ENCODE measurements around the gene FURIN. TPM values are rescaled to one million over a fixed set of nuclear protein-coding genes. Genes with fewer than 3 reads are reported as not detected.

Gene FURIN
- total and polyA plus RNA-seq, 2 experiments from 2014 or later, result 67.9 to 98.9 TPM

DNA sequence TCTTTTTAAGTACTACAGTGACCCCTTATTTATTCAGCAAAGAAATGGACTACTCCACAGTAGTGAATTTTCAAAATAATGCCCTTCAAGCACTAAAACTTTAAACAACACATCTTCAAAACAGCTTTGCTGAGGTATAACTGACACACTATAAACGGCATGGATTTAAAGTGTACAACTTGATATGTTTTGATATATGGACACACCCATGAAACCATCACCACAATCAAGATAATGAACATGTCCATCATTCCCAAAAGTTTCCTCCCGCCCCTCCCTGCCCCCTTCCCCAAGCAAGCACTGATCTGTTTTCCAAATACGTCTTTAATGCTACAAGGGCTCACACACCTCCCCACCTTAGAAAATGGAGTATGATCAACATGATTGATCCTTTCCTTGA is 1.6 kb upstream of the FURIN start:
- no peak overlapping the region for H3K4me3 ChIP-seq
- peaks cover 11% of the 10 kb centered on the region for H3K79me2 ChIP-seq
- no peaks in the 10 kb centered on the region for H3K27me3 ChIP-seq
- no peaks in the 10 kb centered on the region for H4K20me1 ChIP-seq (ENCODE audit: insufficient read depth, poor library complexity, severe bottlenecking)
- no peaks in the 10 kb centered on the region for H3K9me3 ChIP-seq (ENCODE audit: low read depth)
- no peak overlapping the region for H3K27ac ChIP-seq
- no peak overlapping the region for H3K4me2 ChIP-seq
- DNase-seq (ENCODE audit: low spot score), result no peak
- H3K4me1 ChIP-seq (ENCODE audit: insufficient read depth), result peaks cover 34% of the 10 kb centered on the region
- H3K9me2 ChIP-seq (replicated peaks; ENCODE audit: insufficient read depth), result no peaks in the 10 kb centered on the region
- TF ChIP-seq, protein P1, sequence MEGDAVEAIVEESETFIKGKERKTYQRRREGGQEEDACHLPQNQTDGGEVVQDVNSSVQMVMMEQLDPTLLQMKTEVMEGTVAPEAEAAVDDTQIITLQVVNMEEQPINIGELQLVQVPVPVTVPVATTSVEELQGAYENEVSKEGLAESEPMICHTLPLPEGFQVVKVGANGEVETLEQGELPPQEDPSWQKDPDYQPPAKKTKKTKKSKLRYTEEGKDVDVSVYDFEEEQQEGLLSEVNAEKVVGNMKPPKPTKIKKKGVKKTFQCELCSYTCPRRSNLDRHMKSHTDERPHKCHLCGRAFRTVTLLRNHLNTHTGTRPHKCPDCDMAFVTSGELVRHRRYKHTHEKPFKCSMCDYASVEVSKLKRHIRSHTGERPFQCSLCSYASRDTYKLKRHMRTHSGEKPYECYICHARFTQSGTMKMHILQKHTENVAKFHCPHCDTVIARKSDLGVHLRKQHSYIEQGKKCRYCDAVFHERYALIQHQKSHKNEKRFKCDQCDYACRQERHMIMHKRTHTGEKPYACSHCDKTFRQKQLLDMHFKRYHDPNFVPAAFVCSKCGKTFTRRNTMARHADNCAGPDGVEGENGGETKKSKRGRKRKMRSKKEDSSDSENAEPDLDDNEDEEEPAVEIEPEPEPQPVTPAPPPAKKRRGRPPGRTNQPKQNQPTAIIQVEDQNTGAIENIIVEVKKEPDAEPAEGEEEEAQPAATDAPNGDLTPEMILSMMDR (IDR thresholded peaks at IDR 0.05; ENCODE audit: poor library complexity), result no peak
- TF ChIP-seq EZH2 (IDR thresholded peaks at IDR 0.05; ENCODE audit: borderline replicate concordance), result no peak
- no peak for TF ChIP-seq EZH2phosphoT487 (IDR thresholded peaks at IDR 0.05; ENCODE audit: low read depth, severe bottlenecking, unreplicated experiment)
- no peaks in the 10 kb centered on the region for H3K36me3 ChIP-seq (replicated peaks; ENCODE audit: insufficient read depth, low read depth)
- 78% methylated on average over 3 of the region's 3 CpGs for WGBS (ENCODE audit: low lambda C conversion rate, missing lambda C conversion rate)
- H2AFZ ChIP-seq, result no peak overlapping the region

DNA sequence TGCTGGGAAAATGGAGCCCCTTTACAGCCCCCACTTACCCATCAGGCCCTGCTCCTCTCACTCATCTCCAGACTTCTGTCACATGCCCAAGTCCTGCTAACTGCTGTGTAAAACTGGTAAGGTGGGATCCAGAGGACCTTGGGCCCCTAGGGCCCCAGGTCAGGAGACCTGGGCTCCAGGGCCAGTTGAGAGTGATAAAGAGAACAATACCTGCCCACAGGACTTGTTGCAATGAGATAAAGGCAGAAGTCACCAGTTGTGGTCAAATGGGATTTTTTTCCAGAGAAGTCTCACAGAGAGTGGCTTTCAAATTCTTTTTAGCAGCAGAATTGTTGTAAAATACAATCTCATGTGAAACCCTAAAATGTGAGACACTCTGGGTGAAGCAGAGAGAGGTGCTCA is 753 bp downstream of the FURIN start:
- no peaks in the 10 kb centered on the region for H3K9me3 ChIP-seq (ENCODE audit: low read depth)
- DNase-seq (ENCODE audit: low spot score), result no peak
- H3K27ac ChIP-seq, result peak overlapping the region; percentile 89
- peaks cover 34% of the 10 kb centered on the region for H3K79me2 ChIP-seq
- peak overlapping the region; percentile 95 for H3K4me2 ChIP-seq
- no peaks in the 10 kb centered on the region for H3K27me3 ChIP-seq
- TF ChIP-seq, protein P1 (IDR thresholded peaks at IDR 0.05; ENCODE audit: poor library complexity), result no peak
- TF ChIP-seq EZH2phosphoT487 (IDR thresholded peaks at IDR 0.05; ENCODE audit: low read depth, severe bottlenecking, unreplicated experiment), result no peak
- TF ChIP-seq EZH2 (IDR thresholded peaks at IDR 0.05; ENCODE audit: borderline replicate concordance), result no peak
- no peak overlapping the region for H2AFZ ChIP-seq
- H3K4me3 ChIP-seq, result no peak overlapping the region
- peaks cover 11% of the 10 kb centered on the region for H4K20me1 ChIP-seq (ENCODE audit: insufficient read depth, poor library complexity, severe bottlenecking)
- H3K9me2 ChIP-seq (replicated peaks; ENCODE audit: insufficient read depth), result no peaks in the 10 kb centered on the region
- H3K36me3 ChIP-seq (replicated peaks; ENCODE audit: insufficient read depth, low read depth), result no peaks in the 10 kb centered on the region
- peaks cover 55% of the 10 kb centered on the region for H3K4me1 ChIP-seq (ENCODE audit: insufficient read depth)

DNA sequence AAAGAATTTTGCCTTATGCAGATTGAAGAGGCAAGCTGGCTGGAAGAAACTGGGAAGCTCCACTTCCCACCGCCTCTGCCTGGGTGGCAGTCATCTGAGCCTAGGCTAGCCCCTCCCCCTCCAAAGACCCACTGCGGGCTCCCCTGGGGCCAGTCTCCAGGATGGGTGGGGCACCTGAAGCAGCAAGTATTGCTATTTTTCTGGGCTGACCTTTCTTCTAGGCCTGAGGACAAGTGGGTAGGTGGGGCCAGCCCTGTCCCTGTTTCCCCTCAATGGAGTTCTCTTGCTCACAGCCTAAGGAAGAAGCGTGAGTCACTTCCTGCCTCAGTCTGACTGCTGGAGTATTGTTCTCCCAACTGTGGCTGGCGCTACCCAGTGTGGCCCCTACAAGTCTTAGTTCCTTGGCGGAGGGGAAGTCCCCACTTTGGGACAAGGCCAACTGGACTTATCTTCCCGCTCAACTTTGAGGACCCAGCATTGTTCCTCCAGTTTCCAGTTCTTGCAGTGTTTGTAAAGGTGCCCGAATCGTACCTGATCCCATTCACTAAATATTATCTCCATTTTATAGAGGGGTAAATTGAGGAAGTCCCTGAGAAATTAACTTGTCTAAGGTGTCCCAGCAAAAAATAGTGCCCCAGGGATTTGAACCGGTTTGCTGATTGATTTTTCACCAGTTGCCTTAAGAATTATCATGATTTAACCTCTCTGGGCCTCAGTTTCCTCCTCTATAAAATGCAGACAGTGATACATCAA is 1.4 kb downstream of the FURIN start:
- Histone ChIP-seq H3K4me2 (peak overlapping the region; percentile 95), H3K9me3 (ENCODE audit: low read depth) (no peaks in the 10 kb centered on the region), H3K4me3 (no peak overlapping the region), H3K4me1 (ENCODE audit: insufficient read depth) (peaks cover 61% of the 10 kb centered on the region), H3K79me2 (peaks cover 39% of the 10 kb centered on the region), H2AFZ (no peak overlapping the region), H3K27ac (peak overlapping the region; percentile 89), H4K20me1 (ENCODE audit: insufficient read depth, poor library complexity, severe bottlenecking) (peaks cover 18% of the 10 kb centered on the region), H3K9me2 (replicated peaks; ENCODE audit: insufficient read depth) (no peaks in the 10 kb centered on the region), H3K36me3 (replicated peaks; ENCODE audit: insufficient read depth, low read depth) (no peaks in the 10 kb centered on the region), H3K27me3 (no peaks in the 10 kb centered on the region)
- WGBS (ENCODE audit: low lambda C conversion rate, missing lambda C conversion rate), result 61% methylated on average over 9 of the region's 9 CpGs
- TF ChIP-seq, protein P1 (IDR thresholded peaks at IDR 0.05; ENCODE audit: poor library complexity), result no peak
- TF ChIP-seq EZH2 (IDR thresholded peaks at IDR 0.05; ENCODE audit: borderline replicate concordance) (no peak), EZH2phosphoT487 (IDR thresholded peaks at IDR 0.05; ENCODE audit: low read depth, severe bottlenecking, unreplicated experiment) (no peak)
- DNase-seq (ENCODE audit: low spot score), result peak; percentile 76
